Measurements from ENCODE around the gene MBD4. TPM values are rescaled to one million over a fixed set of nuclear protein-coding genes. Genes with fewer than 3 reads are reported as not detected.

Gene MBD4
- total RNA-seq, 6 donors from 2014 or later, result 22.3 to 43.2 (median 34.6) TPM

DNA sequence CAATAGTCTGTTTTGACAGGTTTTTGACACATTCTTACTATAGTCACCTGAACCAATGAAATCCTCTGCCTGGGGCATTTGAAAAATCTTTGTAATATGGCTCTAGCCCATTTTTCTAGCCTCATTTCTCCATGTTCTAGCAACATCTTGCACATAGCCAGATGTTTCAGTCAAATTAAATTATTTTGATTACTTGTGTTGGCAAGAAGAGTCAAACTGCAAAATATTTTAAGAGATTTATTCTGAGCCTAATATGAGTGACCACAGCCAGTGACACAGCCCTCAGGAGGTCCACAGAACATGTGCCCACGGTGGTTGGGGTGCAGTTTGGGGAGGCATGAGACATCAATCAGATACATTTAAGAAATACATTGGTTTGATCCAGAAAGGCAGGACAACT lies 7.2 kb upstream of the MBD4 start:
- no peak for DNase-seq
- WGBS, 2 donors, result 68 to 75% methylated on average over 1 of the region's 1 CpG
- H3K36me3 ChIP-seq, result peaks cover 0 to 12% (median 0%) of the 10 kb centered on the region in 4 donors
- no peak for ATAC-seq (ENCODE audit: low FRiP score in 2 of 2)
- TF ChIP-seq EP300 (IDR thresholded peaks at IDR 0.05) (no peak), POLR2AphosphoS5 (IDR thresholded peaks at IDR 0.05) (no peak), POLR2A (IDR thresholded peaks at IDR 0.05) (no peak)
- TF ChIP-seq, protein P1, sequence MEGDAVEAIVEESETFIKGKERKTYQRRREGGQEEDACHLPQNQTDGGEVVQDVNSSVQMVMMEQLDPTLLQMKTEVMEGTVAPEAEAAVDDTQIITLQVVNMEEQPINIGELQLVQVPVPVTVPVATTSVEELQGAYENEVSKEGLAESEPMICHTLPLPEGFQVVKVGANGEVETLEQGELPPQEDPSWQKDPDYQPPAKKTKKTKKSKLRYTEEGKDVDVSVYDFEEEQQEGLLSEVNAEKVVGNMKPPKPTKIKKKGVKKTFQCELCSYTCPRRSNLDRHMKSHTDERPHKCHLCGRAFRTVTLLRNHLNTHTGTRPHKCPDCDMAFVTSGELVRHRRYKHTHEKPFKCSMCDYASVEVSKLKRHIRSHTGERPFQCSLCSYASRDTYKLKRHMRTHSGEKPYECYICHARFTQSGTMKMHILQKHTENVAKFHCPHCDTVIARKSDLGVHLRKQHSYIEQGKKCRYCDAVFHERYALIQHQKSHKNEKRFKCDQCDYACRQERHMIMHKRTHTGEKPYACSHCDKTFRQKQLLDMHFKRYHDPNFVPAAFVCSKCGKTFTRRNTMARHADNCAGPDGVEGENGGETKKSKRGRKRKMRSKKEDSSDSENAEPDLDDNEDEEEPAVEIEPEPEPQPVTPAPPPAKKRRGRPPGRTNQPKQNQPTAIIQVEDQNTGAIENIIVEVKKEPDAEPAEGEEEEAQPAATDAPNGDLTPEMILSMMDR (IDR thresholded peaks at IDR 0.05), result no peak
- no peak overlapping the region for H3K27ac ChIP-seq
- H3K4me1 ChIP-seq, result peaks cover 12 to 27% (median 19%) of the 10 kb centered on the region in 4 donors
- no peak overlapping the region for H3K4me3 ChIP-seq
- H3K27me3 ChIP-seq, result no peaks in the 10 kb centered on the region
- no peaks in the 10 kb centered on the region for H3K9me3 ChIP-seq

DNA sequence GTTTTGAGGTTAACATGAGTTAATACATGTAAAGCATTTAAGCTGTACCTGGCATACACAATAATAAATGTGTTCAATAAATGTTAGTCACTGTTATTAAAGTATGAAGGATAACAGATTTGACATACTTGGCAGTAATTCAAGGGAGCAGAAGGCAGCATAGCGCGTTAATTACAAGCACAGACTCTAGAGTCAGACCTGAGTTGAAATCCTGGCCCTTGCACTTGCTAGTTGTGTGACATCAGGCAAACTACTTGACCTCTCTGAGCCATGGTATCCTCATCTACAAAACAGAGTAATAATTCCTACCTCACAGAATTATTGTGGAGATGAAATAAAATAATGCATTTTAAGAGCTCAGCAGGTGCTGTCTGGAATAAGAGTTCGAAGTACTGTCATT lies 5.7 kb upstream of the MBD4 start:
- H3K27ac ChIP-seq, result no peak overlapping the region
- no peaks in the 10 kb centered on the region for H3K27me3 ChIP-seq
- 83 to 88% methylated on average over 3 of the region's 3 CpGs for WGBS, 2 donors
- ATAC-seq (ENCODE audit: low FRiP score in 2 of 2) (no peak), DNase-seq (no peak)
- no peak overlapping the region for H3K4me3 ChIP-seq
- TF ChIP-seq EP300 (IDR thresholded peaks at IDR 0.05) (no peak), POLR2AphosphoS5 (IDR thresholded peaks at IDR 0.05) (no peak), POLR2A (IDR thresholded peaks at IDR 0.05) (no peak)
- TF ChIP-seq, protein P1 (IDR thresholded peaks at IDR 0.05), result no peak
- H3K9me3 ChIP-seq, result no peaks in the 10 kb centered on the region
- peaks cover 21 to 42% (median 30%) of the 10 kb centered on the region in 4 donors for H3K4me1 ChIP-seq
- no peaks in the 10 kb centered on the region for H3K36me3 ChIP-seq

GRCh38 chr3:129442947-129443346 lies 3.2 kb upstream of the MBD4 start:
- Histone ChIP-seq H3K27ac (peak overlapping the region in 3 of 4 donors; percentile 13 to 92 (median 16)), H3K9me3 (no peaks in the 10 kb centered on the region), H3K27me3 (no peaks in the 10 kb centered on the region), H3K36me3 (peaks cover 0 to 1% (median 0%) of the 10 kb centered on the region in 4 donors), H3K4me1 (peaks cover 32 to 57% (median 41%) of the 10 kb centered on the region in 4 donors), H3K4me3 (no peak overlapping the region)
- TF ChIP-seq EP300 (IDR thresholded peaks at IDR 0.05) (no peak), POLR2A (IDR thresholded peaks at IDR 0.05) (no peak), POLR2AphosphoS5 (IDR thresholded peaks at IDR 0.05) (no peak)
- DNase-seq (no peak), ATAC-seq (ENCODE audit: low FRiP score in 2 of 2) (no peak)

DNA sequence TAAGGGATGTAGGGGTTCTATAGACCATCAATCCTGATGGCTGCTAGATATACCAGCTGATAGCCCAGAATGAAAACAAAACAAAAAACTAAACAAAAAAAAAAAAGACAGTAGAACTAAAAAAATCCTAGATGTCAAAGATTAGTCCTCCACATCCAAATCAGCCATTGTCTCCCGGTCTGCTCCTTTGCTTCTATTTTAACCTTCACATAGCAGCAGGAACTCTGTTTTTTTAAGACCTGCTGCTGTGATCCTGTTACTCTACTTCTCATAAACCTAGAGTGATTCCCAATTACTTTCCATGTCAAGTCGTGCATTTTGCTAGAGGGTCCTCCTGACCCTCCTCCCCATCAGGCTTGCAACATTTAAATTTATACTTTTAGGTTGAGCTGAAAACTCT lies 2.7 kb upstream of the MBD4 start:
- TF ChIP-seq, protein P1 (IDR thresholded peaks at IDR 0.05), result no peak
- TF ChIP-seq POLR2A (IDR thresholded peaks at IDR 0.05) (no peak), POLR2AphosphoS5 (IDR thresholded peaks at IDR 0.05) (no peak), EP300 (IDR thresholded peaks at IDR 0.05) (no peak)
- DNase-seq (no peak), ATAC-seq (ENCODE audit: low FRiP score in 2 of 2) (no peak)
- 55 to 69% methylated on average over 2 of the region's 2 CpGs for WGBS, 2 donors
- H3K27ac ChIP-seq, result peak overlapping the region in 3 of 4 donors; percentile 13 to 92 (median 13)
- H3K4me3 ChIP-seq, result no peak overlapping the region
- no peaks in the 10 kb centered on the region for H3K9me3 ChIP-seq
- peaks cover 0 to 5% (median 0%) of the 10 kb centered on the region in 4 donors for H3K36me3 ChIP-seq
- H3K27me3 ChIP-seq, result no peaks in the 10 kb centered on the region
- H3K4me1 ChIP-seq, result peaks cover 32 to 58% (median 43%) of the 10 kb centered on the region in 4 donors

DNA sequence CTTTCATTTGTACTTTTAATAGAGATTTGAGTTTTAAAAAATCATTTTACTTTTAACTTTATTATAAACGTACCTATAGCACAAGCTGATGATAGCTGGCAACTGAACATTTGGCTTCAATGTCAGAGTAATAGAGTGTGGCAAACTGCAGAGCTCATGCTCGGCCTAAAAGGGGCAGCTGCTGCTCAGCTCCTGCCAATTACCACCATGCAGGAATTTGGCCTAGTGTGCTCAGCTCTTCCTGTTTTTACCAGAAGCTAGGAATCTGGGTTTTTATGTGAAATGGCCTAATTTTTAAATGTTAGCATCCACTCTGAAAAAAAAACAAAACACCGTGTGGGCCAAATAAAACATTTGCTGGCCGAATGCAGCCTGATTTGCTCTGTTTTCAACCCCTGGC lies 2.0 kb upstream of the MBD4 start:
- peaks cover 0 to 12% (median under 1%) of the 10 kb centered on the region in 4 donors for H3K36me3 ChIP-seq
- H3K4me3 ChIP-seq, result no peak overlapping the region
- H3K27ac ChIP-seq, result peak overlapping the region in 3 of 4 donors; percentile 90 to 93 (median 92)
- H3K4me1 ChIP-seq, result peaks cover 33 to 59% (median 40%) of the 10 kb centered on the region in 4 donors
- ATAC-seq (ENCODE audit: low FRiP score in 2 of 2) (no peak), DNase-seq (no peak)
- no peaks in the 10 kb centered on the region for H3K27me3 ChIP-seq
- H3K9me3 ChIP-seq, result no peaks in the 10 kb centered on the region
- WGBS, 2 donors, result 37 to 54% methylated on average over 4 of the region's 4 CpGs
- TF ChIP-seq POLR2A (IDR thresholded peaks at IDR 0.05), result no peak
- TF ChIP-seq EP300 (IDR thresholded peaks at IDR 0.05), result no peak
- TF ChIP-seq, protein P1 (IDR thresholded peaks at IDR 0.05), result no peak
- no peak for TF ChIP-seq POLR2AphosphoS5 (IDR thresholded peaks at IDR 0.05)

Measured in upper lobe of left lung (tissue), 6 donors.